GM21367 (cell line): Measurements from ENCODE around the gene WDR19.
"Not testable (repeated sequence)": the region's sequence is repeated elsewhere in the genome, so short reads cannot be mapped to it uniquely, and the experiment has no call there.

ENCODE experiments used
- ATAC-seq: cut with Tn5 transposase; IDR thresholded peaks from one replicate; pipeline ENCODE4 v1.9.1; 2021; ENCODE audit not compliant: unreplicated experiment

The WDR19 gene

DNA sequence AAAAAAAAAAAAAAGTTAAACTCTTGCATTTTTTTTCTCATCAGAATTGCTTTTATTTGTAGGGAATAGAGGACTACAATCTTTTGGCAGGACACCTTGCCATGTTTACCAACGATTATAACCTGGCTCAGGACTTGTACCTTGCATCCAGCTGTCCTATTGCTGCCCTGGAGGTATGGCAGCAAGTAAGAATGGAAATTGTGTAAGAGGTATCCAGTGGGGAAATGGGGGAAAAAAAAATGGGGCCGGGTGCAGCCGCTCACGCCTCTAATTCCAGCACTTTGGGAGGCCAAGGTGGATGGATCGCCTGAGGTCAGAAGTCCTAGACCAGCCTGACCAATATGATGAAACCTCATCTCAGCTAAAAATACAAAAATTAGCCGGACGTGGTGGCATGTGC, 49.8 kb downstream of the WDR19 start:
- no peak for ATAC-seq

DNA sequence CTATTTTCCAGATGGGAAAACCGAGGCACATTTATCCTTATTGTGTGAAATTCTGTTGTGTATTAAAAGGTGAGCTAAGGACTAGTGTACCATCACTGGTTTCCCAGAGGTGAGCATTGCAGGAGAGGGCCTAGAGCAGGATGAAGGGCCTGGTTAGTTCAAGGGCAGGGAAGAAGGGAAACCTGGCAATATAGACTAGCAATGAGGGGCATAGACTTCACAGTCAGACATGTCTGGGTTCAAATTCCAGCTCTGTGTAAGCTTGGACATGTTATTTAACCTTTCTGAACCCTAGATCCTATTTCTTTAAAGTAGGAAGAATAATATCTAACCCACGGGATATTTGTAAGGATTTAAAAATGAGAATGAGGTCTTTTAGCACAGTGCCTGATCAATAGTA, 50.8 kb downstream of the WDR19 start:
- ATAC-seq: no peak

DNA sequence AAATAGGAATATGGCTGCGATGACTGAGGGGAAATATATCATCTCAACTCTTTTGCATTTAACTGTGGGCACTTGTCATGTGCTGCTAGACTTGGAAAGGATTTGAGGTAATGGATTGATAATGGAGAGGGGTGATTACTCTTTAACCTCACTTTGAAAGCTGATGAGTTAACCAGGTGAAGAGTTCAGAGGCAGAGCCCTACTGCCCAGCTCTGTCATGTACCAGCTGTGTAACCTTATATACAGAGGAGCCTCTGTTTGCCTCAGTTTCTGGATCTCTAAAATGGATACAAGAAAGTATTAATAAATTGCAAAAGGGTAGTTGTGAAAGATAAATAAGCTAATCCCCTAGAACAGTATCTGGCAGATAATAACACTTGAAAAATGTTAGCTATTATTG, 51.5 kb downstream of the WDR19 start:
- no peak for ATAC-seq

DNA sequence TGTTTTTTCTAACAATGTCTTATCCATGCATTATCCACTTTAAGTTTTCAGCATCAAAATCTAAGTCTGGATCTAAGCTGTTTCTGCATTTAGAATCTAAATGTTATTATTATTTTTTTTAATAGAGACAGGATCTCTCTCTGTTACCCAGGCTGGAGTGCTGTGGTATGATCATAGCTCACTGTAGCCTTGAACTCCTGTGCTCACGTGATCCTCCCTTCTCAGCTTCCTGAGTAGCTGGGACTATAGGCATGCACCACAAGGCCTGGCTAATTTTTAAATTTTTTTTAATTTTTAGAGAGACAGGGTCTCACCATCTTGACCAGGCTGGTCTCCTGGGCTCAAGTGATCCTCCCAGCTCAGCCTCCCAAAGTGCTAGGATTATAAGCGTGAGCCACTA, 52.7 kb downstream of the WDR19 start:
- ATAC-seq: no peak

DNA sequence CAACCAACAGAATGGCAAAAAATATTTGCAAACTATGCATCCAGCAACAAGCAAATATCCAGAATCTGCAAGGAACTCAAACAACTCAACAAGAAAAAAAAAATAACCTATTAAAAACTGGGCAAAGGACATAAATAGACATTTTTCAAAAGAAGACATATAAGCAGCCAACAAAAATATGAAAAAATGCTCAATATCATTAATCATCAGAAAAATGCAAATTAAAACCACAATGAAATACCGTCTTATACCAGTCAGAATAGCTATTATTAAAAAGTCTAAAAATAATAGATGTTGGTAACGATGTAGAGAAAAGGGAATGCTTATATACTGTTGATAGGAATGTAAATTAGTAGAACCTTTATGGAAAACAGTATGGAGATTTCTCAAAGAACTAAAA, 53.4 kb downstream of the WDR19 start:
- ATAC-seq: no peak

DNA sequence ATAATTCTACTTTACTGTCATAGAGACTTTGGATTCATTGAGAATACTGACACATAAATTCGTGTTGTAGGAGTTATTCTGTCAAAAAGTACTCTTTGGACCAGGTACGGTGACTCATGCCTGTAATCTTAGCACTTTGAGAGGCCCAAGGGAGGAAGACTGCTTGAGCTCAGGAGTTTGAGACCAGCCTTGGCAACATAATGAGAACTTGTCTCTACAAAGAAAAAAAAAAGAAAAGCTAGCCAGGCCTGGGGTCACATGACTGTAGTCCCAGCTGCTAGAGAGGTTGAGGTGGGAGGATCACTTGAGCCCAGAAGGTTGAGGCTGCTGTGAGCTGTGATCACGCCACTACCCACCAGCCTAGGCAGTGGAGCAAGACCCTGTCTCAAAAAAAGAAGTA, 54.9 kb downstream of the WDR19 start:
- ATAC-seq: no peak

DNA sequence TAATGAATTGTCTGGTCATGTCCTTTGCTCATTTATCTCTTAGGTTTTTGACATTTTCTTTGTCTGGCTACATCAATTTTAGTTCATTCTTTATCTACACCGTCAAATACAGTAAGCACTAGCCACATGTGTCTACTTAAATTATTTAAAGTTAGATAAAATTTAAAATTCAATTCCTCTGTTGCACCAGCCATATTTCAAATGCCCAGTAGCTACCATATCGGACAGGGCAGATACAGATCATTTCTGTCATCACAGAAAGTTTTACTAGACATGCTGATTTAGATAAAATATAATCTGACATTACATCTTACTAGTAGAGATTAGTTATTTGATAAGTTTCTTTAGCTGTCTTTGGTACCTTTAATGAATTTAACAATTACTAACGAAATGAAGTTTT, 61.1 kb downstream of the WDR19 start:
- no peak for ATAC-seq

DNA sequence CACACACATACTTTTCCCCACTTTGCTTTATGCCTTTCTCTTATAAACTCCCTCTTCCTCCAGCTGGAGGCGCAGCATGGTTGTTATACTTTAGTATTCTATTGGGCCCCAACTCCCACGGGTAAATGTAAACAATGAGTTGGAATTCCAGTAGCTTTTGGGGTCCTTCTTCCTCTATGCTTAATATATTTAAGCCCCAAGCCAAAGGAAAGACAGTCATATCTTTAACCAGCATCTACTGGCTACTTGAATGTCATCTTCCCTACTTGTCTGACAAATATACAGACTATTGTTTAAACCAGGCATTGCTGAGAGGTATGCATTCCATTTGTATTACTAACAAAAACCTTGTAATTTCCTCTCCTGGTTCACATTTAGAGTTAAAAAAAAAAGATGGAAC, 72.9 kb downstream of the WDR19 start:
- ATAC-seq: no peak

DNA sequence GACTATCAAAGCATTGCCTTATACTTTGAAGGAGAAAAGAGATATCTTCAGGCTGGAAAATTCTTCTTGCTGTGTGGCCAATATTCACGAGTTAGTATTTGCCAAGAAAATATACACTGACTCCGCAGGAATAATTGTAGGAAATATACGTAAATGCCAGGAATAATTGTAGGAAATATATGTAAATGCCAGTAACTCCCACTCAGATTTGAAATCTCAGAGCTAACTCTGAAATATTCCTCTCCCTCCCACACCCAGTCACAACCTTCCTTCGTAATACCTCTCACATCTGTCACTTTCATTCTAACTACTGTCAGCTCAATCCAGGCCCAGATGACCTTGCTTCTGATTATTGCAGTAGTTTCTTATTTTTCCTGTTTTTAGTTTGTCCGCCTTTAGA, 73.5 kb downstream of the WDR19 start:
- ATAC-seq: no peak

DNA sequence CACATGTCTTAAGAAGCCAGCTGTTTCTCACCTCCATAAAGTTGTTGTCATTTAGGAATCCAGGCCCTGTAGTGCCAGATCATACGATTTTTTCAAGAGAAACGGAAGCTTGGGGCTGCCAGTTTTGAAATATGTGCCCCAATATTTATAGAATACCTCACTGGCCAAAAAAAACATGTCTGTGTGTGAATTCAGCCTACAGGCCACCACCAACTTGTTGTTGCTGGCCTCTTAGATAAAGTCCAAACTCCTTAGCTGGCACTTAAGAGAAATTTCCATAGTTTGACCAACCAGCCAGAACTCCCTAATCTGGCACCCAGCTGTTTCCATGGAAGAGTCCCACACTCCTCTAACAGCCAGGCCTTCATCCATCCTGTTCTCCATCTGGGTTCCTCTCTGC, 74.1 kb downstream of the WDR19 start:
- no peak for ATAC-seq

DNA sequence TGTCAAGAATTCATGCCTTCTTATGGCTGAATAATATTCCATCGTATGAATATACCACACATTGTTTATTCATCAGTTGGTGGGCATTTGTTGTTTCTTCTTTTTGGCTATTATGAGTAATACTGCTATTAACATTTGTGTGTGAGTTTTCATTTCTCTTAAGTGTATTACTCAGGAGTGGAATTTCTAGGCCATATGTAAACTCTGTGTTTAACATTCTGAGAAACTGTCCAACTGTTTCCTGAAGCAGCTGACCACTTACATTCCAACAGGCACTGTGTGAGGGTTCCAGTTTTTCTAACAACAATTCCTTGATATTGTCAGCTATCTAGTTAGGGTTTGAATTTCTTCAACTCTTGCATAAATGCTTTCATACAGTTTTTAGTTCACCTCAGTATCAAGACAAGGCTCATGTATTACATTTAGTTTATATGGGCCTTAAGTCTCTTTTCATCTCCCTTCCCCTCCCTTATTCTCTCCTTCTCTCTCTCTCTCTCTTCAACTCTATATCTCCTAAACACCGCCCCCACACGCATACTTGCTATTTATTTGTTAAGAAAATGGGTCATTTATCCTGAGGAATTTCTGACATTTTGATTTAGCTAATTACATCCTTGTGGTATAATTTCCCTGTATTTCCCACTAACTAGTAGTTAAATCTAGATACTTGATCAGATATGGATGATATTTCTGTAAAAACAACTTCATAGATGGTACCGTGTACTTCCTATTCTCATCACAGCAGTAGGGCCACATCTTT, 77.4 kb downstream of the WDR19 start:
- ATAC-seq: no peak

DNA sequence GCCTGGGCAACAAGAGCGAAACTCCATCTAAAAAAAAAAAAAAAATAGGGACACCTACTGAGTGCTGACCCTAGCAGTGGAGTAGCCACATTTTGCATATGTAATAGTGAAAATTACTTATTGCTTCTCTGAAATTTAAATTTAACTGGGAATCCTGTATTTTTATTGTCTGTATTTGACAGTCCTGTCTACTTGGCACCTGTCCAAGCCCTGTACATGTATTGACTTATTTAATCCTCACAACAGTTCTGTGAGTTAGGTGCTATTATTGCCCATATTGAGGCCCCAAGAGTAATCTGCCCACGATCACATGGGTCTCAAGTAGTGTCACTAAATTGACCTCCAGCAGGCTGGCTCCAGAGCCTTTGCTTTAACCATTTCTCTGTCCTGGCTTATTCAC, 81.6 kb downstream of the WDR19 start:
- no peak for ATAC-seq

DNA sequence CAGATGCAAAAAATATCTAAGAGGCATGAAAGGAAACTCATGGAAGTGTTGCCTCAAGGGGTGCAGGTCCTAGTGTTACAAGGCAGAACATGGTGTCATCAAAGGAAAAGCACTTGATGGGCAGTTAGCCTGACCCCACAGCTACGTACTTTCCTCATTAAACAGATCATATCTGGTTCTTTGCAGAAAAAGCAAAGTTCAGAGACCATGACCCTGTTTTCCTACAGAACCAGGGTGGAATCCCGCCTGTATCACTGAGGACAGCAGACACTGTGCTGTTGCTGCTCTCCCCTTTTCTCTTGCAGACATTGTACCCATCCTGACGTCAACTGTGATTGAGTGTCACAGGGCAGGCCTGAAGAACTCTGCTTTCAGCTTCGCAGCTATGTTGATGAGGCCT, 92.2 kb downstream of the WDR19 start:
- no peak for ATAC-seq

DNA sequence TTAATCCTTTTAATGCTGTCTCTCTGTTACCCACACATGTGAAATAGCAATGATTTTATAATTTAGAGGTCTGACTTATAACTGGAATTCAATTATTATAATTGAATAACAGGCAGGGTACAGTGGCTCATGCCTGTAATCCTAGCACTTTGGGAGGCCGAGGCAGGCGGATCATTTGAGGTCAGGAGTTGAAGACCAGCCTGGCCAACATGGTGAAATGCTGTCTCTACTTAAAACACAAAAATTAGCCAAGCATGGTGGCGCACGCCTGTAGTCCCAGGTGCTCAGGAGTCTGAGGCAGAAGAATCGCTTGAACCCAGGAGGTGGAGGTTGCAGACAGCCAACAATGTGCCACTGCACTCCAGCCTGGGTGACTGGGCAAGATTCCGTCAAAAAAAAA, 95.3 kb downstream of the WDR19 start:
- ATAC-seq: not testable (repeated sequence)

DNA sequence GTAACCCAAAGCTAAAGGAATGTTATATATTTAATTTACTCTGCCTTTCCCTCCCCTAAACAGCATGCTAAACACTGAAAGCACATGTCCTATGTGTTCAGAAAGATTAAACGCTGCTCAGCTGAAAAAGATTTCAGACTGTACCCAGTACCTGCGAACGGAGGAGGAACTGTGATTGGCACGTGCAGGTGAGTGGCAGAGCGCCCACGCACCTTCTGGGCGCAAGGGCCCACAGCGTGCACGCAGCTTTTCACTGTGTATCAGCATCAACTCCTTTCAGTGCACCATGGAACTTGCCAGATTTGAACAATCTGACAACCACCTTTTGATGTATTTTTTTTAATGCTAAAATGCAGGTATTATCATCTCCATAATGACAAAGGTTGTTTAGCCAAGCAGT, 96.1 kb downstream of the WDR19 start:
- no peak for ATAC-seq

DNA sequence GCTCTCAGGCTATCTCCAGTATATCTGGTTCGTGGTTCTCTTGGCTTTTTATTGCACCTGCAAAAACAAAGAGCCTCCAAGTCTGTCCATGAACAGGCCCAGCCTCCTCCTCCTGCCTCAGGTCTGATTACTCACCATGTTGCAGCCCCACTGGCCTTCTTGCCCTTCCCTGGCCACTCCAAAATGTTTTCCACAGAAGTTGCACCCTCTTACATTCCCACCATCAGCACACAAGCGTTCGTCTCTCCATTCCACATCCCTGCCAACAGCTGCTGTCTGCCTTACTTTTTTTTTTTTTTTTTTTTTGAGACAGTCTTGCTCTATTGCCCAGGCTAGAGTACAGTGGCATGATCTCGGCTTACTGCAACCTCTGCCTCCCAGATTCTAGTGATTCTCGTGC, 97.1 kb downstream of the WDR19 start:
- ATAC-seq: no peak

DNA sequence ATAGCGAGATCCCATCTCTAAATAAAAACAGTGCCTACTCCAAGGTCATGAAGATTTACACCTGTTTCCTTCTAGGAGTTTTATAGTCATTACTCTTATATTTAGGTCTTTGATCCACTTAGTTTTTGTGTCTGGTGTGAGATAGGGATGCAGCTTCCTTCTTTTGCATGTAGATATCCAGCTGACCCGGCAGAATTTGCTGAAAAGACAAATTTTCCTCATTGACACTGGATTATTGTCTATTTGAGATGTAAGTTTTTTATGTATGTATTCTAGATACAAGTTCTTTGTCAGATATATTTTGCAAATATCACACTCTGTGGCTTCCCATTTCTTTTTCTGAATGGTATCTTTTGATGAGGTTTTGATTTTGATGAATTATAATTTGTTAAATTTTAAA, 98.4 kb downstream of the WDR19 start:
- no peak for ATAC-seq

DNA sequence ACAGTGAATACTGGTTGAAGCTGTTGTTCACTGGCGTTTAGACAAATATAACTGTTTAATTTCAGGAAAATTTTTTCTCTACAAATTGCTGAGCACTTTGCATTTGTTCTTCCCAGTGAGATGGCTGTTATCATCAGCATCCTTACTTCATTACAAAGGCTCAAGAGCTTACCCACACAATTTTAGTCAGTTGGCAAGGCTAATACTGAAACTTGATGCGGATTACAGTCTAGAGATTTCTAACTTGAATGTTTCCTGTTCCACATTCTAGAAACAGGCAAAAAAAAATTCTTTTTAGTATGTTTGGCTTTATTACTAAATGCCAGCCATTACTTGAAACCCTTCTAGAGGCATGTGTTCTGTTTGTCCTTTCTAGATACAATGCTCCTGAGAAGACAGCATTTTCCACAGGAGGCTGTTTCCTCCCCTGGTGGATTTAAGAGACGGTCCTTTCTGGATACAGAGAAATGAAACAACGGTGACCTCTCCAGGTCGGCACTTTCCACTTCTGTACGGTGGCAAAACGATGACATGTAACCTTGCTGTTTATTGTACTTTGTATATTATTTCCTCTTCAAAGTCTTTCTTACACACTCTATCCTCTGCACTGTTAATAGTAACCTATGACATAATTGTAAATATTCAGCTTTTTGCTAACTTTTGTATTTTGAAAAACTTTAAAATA, 102.9 kb downstream of the WDR19 start:
- no peak for ATAC-seq

DNA sequence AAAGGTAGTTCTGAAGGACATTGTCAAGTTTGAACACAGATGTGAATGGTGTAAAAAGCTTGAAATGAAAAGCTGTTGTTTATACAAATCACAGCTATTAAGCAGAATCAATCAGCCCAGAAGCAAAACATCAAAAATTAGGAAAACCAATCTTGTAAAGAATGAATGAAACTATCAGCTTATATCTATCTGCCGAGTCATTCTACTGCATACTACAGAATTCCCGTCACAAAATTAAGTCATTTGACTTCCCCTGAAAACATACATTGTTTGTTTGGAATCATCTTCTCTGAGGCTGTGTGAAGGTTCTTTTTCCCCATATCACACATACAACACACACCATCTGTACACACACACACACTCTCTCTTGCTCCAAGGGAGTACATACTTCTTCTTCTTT, 103.5 kb downstream of the WDR19 start:
- no peak for ATAC-seq

DNA sequence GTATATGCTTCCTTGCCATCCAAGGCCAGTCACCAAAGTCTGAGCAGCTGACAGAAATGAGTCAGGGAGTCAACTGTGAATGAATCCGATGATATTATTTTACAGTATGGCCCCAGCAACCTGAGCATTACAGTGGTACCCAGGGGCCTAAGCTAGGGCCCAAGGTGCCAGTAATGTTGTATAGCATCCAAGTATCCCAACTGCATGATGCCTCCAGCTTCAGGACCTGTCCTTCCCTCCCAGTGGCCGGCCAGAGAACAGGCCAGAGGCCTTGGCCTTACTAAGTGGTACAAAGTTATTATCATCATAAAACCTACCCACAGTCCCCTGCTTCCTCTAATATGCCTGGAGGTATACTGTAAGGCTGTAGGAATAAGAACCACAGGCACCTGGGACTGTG, 103.9 kb downstream of the WDR19 start:
- no peak for ATAC-seq

DNA sequence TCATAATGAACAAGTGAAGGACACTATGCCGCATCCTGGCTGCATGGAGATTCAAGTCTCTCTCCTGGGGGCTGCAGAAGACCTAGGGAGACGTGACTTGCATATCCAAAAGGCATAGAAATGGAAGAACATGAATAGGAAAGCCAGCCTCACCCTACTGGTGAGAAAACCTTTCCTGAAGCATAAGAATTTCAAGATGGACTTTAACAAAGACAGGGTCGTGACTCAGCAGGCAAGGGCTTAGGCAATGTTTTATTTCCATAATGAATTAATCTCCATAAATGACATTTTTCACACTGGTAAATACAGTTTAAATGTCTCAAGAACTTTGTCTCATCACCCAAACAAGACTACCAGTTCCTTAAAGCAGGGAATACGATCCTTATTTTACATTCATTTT, 104.9 kb downstream of the WDR19 start:
- no peak for ATAC-seq

DNA sequence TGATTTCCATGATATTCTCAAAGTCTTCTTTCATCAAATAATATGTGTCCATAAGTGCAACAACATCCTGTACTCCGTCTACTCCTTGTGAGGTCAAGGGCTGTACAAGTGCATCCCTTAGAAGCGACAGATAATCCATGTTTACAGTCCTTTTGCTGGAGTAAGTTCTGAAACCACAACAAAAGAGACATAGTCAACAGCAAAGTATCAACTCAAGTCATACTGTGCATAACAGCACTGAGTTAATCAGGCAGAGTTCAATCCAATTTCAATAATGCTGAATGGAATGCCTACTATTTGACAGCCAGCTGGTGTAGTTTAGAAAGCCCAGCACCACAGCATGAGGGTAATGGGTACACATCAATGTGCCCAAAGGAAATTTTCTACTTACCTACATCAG, 109.4 kb downstream of the WDR19 start:
- no peak for ATAC-seq

DNA sequence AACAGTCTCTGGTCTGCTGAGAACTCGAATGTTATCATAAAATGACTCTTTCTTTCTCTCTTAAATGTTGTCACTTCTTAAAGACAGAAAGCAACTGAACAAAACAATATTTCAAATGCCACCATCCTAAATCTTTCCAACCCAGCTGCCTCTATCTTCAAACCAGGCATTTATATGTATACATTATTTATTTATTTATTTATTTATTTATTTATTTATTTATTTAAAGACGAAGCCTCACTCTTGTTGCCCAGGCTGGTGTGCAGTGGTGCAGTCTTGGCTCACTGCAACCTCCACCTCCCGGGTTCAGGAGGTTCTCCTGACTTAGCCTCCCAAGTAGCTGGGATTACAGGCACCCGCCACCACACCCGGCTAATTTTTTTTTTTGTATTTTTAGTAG, 110.1 kb downstream of the WDR19 start:
- ATAC-seq: not testable (repeated sequence)
